SK-N-SH (cell line): ENCODE results near the gene LDAF1.

Experiments
- CTCF ChIP-seq: fragments of 200-600 bp; sonication (generic); IDR thresholded peaks from 2 replicates; pipeline ENCODE4 v1.6.1; 2017; ENCODE audit warnings: antibody characterized with exemption, mild to moderate bottlenecking, moderate library complexity
- EP300 ChIP-seq, 2 experiments: IDR thresholded peaks; 2 replicates each; pipeline versions ENCODE4 v1.4.0 to v1.6.1; 2012; ENCODE audit warnings: borderline replicate concordance in 1 of 2, low read depth in 1 of 2, low read length in 1 of 2
- EZH2phosphoT487 ChIP-seq: fragments of 200-600 bp; sonication (generic); IDR thresholded peaks from 2 replicates; pipeline ENCODE4 v1.6.1; 2017; ENCODE audit warnings: low read depth, mixed run types, mild to moderate bottlenecking, antibody characterized with exemption, moderate library complexity, borderline replicate concordance
- GATA2 ChIP-seq: sonication (generic); formaldehyde crosslinking; IDR thresholded peaks from 2 replicates; pipeline ENCODE4 v1.5.0; 2020; ENCODE audit warnings: mild to moderate bottlenecking, missing genetic modification reagents
- MXI1 ChIP-seq: IDR thresholded peaks from 2 replicates; pipeline ENCODE4 v1.6.1; 2012; ENCODE audit warnings: mild to moderate bottlenecking, low read depth, low read length, improper control_type of control experiment
- PBX3 ChIP-seq: IDR thresholded peaks from 2 replicates; pipeline ENCODE4; 2012
- POLR2AphosphoS5 ChIP-seq: IDR thresholded peaks from 2 replicates; pipeline ENCODE4 v1.6.1; 2012; ENCODE audit warnings: low read depth, low read length
- RAD21 ChIP-seq: IDR thresholded peaks from 2 replicates; pipeline ENCODE4 v1.6.1; 2012; ENCODE audit warnings: mild to moderate bottlenecking, low read length
- RFX5 ChIP-seq: IDR thresholded peaks from 2 replicates; pipeline ENCODE4 v1.6.1; 2012; ENCODE audit warnings: mild to moderate bottlenecking, improper control_type of control experiment, low read length
- RXRA ChIP-seq: IDR thresholded peaks from 2 replicates; pipeline ENCODE4 v1.4.0; 2012; ENCODE audit warnings: low read depth, mild to moderate bottlenecking, borderline replicate concordance
- SIN3A ChIP-seq: IDR thresholded peaks from 2 replicates; pipeline ENCODE4 v1.6.1; 2012; ENCODE audit warnings: low read depth, mild to moderate bottlenecking, low read length, moderate library complexity, borderline replicate concordance
- TAF1 ChIP-seq: IDR thresholded peaks from 2 replicates; pipeline ENCODE4 v1.6.1; 2012; ENCODE audit warnings: low read depth, mild to moderate bottlenecking, low read length, moderate library complexity, borderline replicate concordance
- ZBTB33 ChIP-seq: IDR thresholded peaks from 2 replicates; pipeline ENCODE4 v1.4.0; 2012; ENCODE audit warnings: low read depth, borderline replicate concordance

- no peak for TF ChIP-seq SIN3A
- no peak for TF ChIP-seq RAD21
- TF ChIP-seq GATA2 (CRISPR knock-in tag) = no peak
- TF ChIP-seq CTCF = no peak
- TF ChIP-seq EP300 (IDR thresholded peaks at IDR 0.05; ENCODE audit: borderline replicate concordance in 1 of 2, low read depth in 1 of 2, low read length in 1 of 2) = no peak
- no peak for TF ChIP-seq RFX5
- TF ChIP-seq EZH2phosphoT487 = no peak
- TF ChIP-seq RXRA = no peak
- no peak for TF ChIP-seq PBX3
- TF ChIP-seq MXI1 = no peak
- TF ChIP-seq ZBTB33 = no peak
- no peak for TF ChIP-seq TAF1
- TF ChIP-seq POLR2AphosphoS5 = no peak
These were observed 32.1 kb downstream of the LDAF1 start for GRCh38 chr16:21190599-21190998.
